WTC11 (cell line): ENCODE data around the gene MAML2. TPM values are rescaled to one million over a fixed set of nuclear protein-coding genes. Genes with fewer than 3 reads are reported as not detected.

Experiments used
- ATAC-seq: fragments of 200-7000 bp; cut with Tn5 transposase; 2 replicates; pipeline ENCODE4 v1.10.0; 2021; ENCODE audit warnings: mild to moderate bottlenecking, moderate library complexity
- CTCF ChIA-PET: fragments of 300-600 bp; sonication (Branson Sonifier 250); formaldehyde crosslinking; loops from one replicate; lab custom pipeline; 2021; ENCODE audit warnings: antibody characterized with exemption; lab: Charles Lee
- POLR2A ChIA-PET: fragments of 350-600 bp; sonication (Branson Sonifier 250); formaldehyde crosslinking; loops from one replicate; lab custom pipeline; 2021; ENCODE audit warnings: antibody characterized with exemption; lab: Charles Lee
- DNase-seq: peaks from one replicate; pipeline ENCODE4 v3.0.0; 2021; ENCODE audit warnings: low spot score
- H3K27ac Mint-ChIP-seq: 2 replicates; pipeline ENCODE4 v1.8.0; 2021; ENCODE audit warnings: mixed read lengths
- H3K27me3 Mint-ChIP-seq: 2 replicates; pipeline ENCODE4 v1.8.0; 2021; ENCODE audit warnings: low read depth, mild to moderate bottlenecking, moderate library complexity, mixed read lengths
- H3K36me3 Mint-ChIP-seq: 2 replicates; pipeline ENCODE4 v1.8.0; 2021; ENCODE audit warnings: mixed read lengths
- H3K4me1 Mint-ChIP-seq: 2 replicates; pipeline ENCODE4 v1.8.0; 2022; ENCODE audit warnings: mixed read lengths
- H3K4me3 Mint-ChIP-seq: 2 replicates; pipeline ENCODE4 v1.8.0; 2021; ENCODE audit warnings: mild to moderate bottlenecking, moderate library complexity, mixed read lengths
- H3K9me3 Mint-ChIP-seq: 2 replicates; pipeline ENCODE4 v1.8.0; 2021; ENCODE audit warnings: mixed read lengths
- ATF2 ChIP-seq: sonication (generic); formaldehyde crosslinking; IDR thresholded peaks from 2 replicates; pipeline ENCODE4 v1.8.1; 2022; ENCODE audit warnings: low read depth, missing genetic modification reagents, borderline replicate concordance
- CDX4 ChIP-seq: fragments of 250-450 bp; sonication (Bioruptor Pico); IDR thresholded peaks from 2 replicates; pipeline ENCODE4 v1.9.0; 2021; ENCODE audit warnings: moderate library complexity, mild to moderate bottlenecking, inconsistent platforms, borderline replicate concordance
- ELF4 ChIP-seq: sonication (generic); formaldehyde crosslinking; IDR thresholded peaks from 2 replicates; pipeline ENCODE4 v1.8.1; 2022; ENCODE audit warnings: low read depth, mild to moderate bottlenecking, moderate library complexity, missing genetic modification reagents
- FOXK1 ChIP-seq: sonication (generic); formaldehyde crosslinking; IDR thresholded peaks from 2 replicates; pipeline ENCODE4 v1.8.0; 2022; ENCODE audit warnings: mild to moderate bottlenecking, moderate library complexity, missing genetic modification reagents
- FOXP1 ChIP-seq: sonication (generic); formaldehyde crosslinking; IDR thresholded peaks from 2 replicates; pipeline ENCODE4 v1.8.0; 2022; ENCODE audit warnings: missing genetic modification reagents, mild to moderate bottlenecking, moderate library complexity, borderline replicate concordance
- HMGXB4 ChIP-seq: sonication (generic); formaldehyde crosslinking; IDR thresholded peaks from 2 replicates; pipeline ENCODE4 v1.8.1; 2023; ENCODE audit warnings: mild to moderate bottlenecking, moderate library complexity, missing genetic modification reagents
- IRF1 ChIP-seq: sonication (generic); formaldehyde crosslinking; IDR thresholded peaks from 2 replicates; pipeline ENCODE4 v1.8.0; 2023; ENCODE audit warnings: missing genetic modification reagents
- KAT7 ChIP-seq: sonication (generic); formaldehyde crosslinking; IDR thresholded peaks from 2 replicates; pipeline ENCODE4 v1.8.1; 2023; ENCODE audit warnings: missing genetic modification reagents, mild to moderate bottlenecking, borderline replicate concordance
- MAX ChIP-seq: sonication (generic); formaldehyde crosslinking; IDR thresholded peaks from 2 replicates; pipeline ENCODE4 v1.8.0; 2022; ENCODE audit warnings: mild to moderate bottlenecking, missing genetic modification reagents
- MLX ChIP-seq: sonication (generic); formaldehyde crosslinking; IDR thresholded peaks from 2 replicates; pipeline ENCODE4 v1.8.1; 2023; ENCODE audit warnings: mild to moderate bottlenecking, missing genetic modification reagents, moderate library complexity
- MXD4 ChIP-seq: fragments of 250-450 bp; sonication (Bioruptor Pico); IDR thresholded peaks from 2 replicates; pipeline ENCODE4 v1.8.0; 2021; ENCODE audit warnings: mild to moderate bottlenecking, moderate library complexity, borderline replicate concordance
- NR1H2 ChIP-seq: sonication (generic); formaldehyde crosslinking; IDR thresholded peaks from 2 replicates; pipeline ENCODE4 v1.9.0; 2021; ENCODE audit warnings: mild to moderate bottlenecking, moderate library complexity, missing genetic modification reagents
- NR2C2 ChIP-seq: sonication (generic); formaldehyde crosslinking; IDR thresholded peaks from 2 replicates; pipeline ENCODE4 v1.8.0; 2022; ENCODE audit warnings: mild to moderate bottlenecking, missing genetic modification reagents
- PRRX2 ChIP-seq: fragments of 250-450 bp; sonication (Bioruptor Pico); IDR thresholded peaks from 2 replicates; pipeline ENCODE4 v1.8.0; 2021; ENCODE audit warnings: mild to moderate bottlenecking
- RELA ChIP-seq: sonication (generic); formaldehyde crosslinking; IDR thresholded peaks from 2 replicates; pipeline ENCODE4 v1.8.1; 2022; ENCODE audit warnings: missing genetic modification reagents, mild to moderate bottlenecking, borderline replicate concordance
- SMAD3 ChIP-seq: sonication (generic); formaldehyde crosslinking; IDR thresholded peaks from 2 replicates; pipeline ENCODE4 v1.8.0; 2022; ENCODE audit warnings: missing genetic modification reagents, mild to moderate bottlenecking, borderline replicate concordance
- TEAD1 ChIP-seq: sonication (generic); formaldehyde crosslinking; IDR thresholded peaks from 2 replicates; pipeline ENCODE4 v1.8.0; 2022; ENCODE audit warnings: mild to moderate bottlenecking, missing genetic modification reagents
- TEAD4 ChIP-seq: sonication (generic); formaldehyde crosslinking; IDR thresholded peaks from 2 replicates; pipeline ENCODE4 v1.8.0; 2022; ENCODE audit warnings: mild to moderate bottlenecking, missing genetic modification reagents
- TP53 ChIP-seq: sonication (generic); formaldehyde crosslinking; IDR thresholded peaks from 2 replicates; pipeline ENCODE4 v1.8.1; 2023; ENCODE audit warnings: mild to moderate bottlenecking, missing genetic modification reagents
- USF1 ChIP-seq: sonication (generic); formaldehyde crosslinking; IDR thresholded peaks from 2 replicates; pipeline ENCODE4 v1.8.0; 2022; ENCODE audit warnings: mild to moderate bottlenecking, missing genetic modification reagents
- ZMAT4 ChIP-seq: fragments of 250-450 bp; sonication (Bioruptor Pico); IDR thresholded peaks from 2 replicates; pipeline ENCODE4 v1.9.0; 2021; ENCODE audit warnings: mild to moderate bottlenecking
- ZNF121 ChIP-seq: sonication (generic); formaldehyde crosslinking; IDR thresholded peaks from 2 replicates; pipeline ENCODE4 v1.8.0; 2023; ENCODE audit warnings: missing genetic modification reagents
- ZNF425 ChIP-seq: fragments of 250-450 bp; sonication (Bioruptor Pico); conservative IDR thresholded peaks from 2 replicates; pipeline ENCODE4 v1.9.0; 2021; ENCODE audit warnings: mild to moderate bottlenecking
- total RNA-seq: library from RNA; stranded (reverse); gene quantifications from 3 replicates; pipeline ENCODE4 v1.2.3, GENCODE V29; 2021

The MAML2 gene
- total RNA-seq, 1 experiment from 2014 or later = 8.1 TPM

- TF ChIP-seq ZMAT4 (CRISPR knock-in tag) (no peak), ZNF121 (no peak), NR1H2 (CRISPR knock-in tag) (no peak), SMAD3 (CRISPR knock-in tag) (no peak)
Observed at GRCh38 chr11:96179905-96180304, 163.1 kb downstream of the MAML2 start (continued).

- POLR2A ChIA-PET = no interaction called here
- Mint-ChIP-seq H3K36me3 (peaks cover under 1% of the 10 kb centered on the region), H3K27me3 (no peaks in the 10 kb centered on the region), H3K27ac (no peak overlapping the region)
- CTCF ChIA-PET = interaction anchor here (1.1 kb wide), 1 partner anchor 164 kb away, joined by 3 read pairs; the partner anchor contains the start of gene MAML2
- ATAC-seq (no peak), DNase-seq (no peak)
- TF ChIP-seq FOXP1 (CRISPR knock-in tag) = no peak
- no peak for TF ChIP-seq HMGXB4 (CRISPR knock-in tag)
- TF ChIP-seq ZNF121 = no peak
- TF ChIP-seq RELA = no peak
- no peak for TF ChIP-seq TEAD4 (CRISPR knock-in tag)
- TF ChIP-seq MLX (CRISPR knock-in tag) = no peak
- TF ChIP-seq MAX (CRISPR knock-in tag) = no peak
- TF ChIP-seq MXD4 (CRISPR knock-in tag) = no peak
- TF ChIP-seq IRF1 (CRISPR knock-in tag) = no peak
- no peak for TF ChIP-seq ATF2 (CRISPR knock-in tag)
- TF ChIP-seq FOXK1 (CRISPR knock-in tag) = no peak
- no peak for TF ChIP-seq ZNF425
- no peak for TF ChIP-seq TEAD1
- no peak for TF ChIP-seq TP53
- no peak for TF ChIP-seq ELF4
- TF ChIP-seq CDX4 = no peak
- TF ChIP-seq KAT7 (CRISPR knock-in tag) = no peak
- TF ChIP-seq PRRX2 = no peak
- no peak for TF ChIP-seq NR2C2 (CRISPR knock-in tag)
- TF ChIP-seq USF1 (CRISPR knock-in tag) = no peak
- TF ChIP-seq, all 79 proteins: peak for 0
- Mint-ChIP-seq H3K4me3 (no peak overlapping the region), H3K9me3 (no peaks in the 10 kb centered on the region), H3K4me1 (peaks cover 69% of the 10 kb centered on the region)
Observed at GRCh38 chr11:96178887-96179279, 164.1 kb downstream of the MAML2 start.
